M059J (cell line): Measurements from ENCODE around the gene HOXB8. TPM values are rescaled to one million over a fixed set of nuclear protein-coding genes. Genes with fewer than 3 reads are reported as not detected.

Source experiments
- DNase-seq: peaks from one replicate; pipeline ENCODE4 v3.0.0-alpha.2; 2012; ENCODE audit warnings: low read depth
- total RNA-seq: library from RNA; depleted of rRNA; stranded (reverse); fragments of >200 nt; shearing (Covaris generic); gene quantifications from 2 replicates; pipeline ENCODE4 v1.2.3, GENCODE V29; 2014

The HOXB8 gene
- total RNA-seq, 1 experiment from 2014 or later, result 5.5 TPM

DNA sequence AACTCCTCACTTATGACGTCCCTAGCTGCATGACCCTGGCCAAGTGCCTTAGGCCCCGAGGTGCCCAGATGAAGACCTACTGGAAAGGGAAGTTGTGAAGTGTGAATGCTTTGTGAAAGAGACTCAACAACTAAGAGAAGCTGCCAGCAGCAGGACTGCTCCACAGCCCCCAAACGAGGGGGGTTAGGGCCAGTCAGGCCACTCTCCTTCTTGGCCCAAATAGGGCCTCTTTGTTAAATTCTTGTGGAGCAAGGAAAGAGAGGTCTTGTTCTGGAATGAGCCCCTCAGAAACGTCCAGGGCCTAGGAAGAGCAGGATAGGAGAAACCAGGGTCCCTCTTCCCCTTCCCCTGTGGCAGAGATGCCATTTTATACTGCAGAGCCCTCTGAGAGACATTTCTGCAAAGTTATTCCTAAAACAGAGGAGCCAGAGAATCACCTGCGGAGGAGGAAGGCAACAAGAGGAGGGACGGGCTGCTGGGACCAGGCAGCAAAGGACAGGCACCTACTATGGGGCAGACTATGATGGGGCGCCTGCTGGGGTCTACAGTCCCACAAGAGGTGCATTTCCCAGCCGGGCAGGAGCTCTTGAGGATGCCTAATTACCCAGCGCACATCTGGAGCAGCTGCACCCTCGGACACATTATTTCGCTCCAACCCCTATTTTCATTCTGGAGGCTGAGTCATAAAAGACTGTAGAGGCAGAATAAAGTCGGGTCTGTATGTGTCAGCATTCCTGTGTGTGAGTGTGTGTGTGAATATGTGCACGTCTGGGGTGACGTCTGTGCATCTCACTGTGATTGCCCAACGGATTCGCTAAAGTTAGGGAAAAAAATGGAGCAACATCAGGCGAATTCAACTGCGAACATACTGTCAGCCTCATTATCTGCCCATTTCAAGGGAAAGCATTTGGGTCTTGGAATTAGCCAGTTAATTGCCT, 22.5 kb upstream of the HOXB8 start:
- DNase-seq, result peak; percentile 87

DNA sequence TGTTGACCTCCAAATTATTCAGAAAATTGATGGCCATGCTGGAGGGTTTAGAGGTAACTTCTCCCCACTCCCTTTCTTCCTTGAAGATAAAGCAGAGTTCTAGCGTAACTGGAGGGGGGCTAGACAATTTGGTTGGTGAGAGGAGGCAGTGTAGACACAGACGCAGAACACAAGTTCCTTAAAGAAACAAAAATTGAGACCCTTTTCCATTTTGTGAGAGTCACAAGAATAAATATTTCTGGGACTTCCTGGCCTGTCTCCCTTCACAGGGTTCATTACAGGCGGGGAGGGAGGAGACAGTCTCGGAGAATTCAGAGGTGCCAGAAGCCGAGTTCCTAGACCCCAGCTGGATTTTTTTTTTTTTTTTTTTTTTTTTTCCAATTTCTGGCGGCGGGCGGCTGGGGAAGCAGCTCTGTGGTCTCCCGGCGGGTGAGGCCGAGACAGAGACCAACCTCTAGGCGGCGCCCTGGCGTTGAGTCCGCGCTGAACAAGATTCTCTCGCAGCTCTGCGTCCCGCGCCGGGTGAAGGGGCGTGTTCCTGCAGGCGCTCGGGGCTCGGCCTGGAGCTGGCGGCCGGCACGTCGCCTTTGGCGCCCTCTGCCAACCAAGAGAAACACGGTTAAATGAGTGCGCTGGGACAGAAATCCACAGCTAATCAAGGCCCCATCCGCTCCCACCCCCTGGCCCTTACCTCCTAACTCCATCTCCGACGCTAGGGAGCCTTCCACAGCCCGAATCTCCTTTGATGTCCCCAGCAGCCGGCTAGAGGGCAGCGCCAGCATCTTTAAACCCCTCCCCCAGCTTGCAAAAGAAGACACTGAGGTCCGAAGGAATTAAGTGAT, 21.3 kb upstream of the HOXB8 start:
- no peak for DNase-seq

DNA sequence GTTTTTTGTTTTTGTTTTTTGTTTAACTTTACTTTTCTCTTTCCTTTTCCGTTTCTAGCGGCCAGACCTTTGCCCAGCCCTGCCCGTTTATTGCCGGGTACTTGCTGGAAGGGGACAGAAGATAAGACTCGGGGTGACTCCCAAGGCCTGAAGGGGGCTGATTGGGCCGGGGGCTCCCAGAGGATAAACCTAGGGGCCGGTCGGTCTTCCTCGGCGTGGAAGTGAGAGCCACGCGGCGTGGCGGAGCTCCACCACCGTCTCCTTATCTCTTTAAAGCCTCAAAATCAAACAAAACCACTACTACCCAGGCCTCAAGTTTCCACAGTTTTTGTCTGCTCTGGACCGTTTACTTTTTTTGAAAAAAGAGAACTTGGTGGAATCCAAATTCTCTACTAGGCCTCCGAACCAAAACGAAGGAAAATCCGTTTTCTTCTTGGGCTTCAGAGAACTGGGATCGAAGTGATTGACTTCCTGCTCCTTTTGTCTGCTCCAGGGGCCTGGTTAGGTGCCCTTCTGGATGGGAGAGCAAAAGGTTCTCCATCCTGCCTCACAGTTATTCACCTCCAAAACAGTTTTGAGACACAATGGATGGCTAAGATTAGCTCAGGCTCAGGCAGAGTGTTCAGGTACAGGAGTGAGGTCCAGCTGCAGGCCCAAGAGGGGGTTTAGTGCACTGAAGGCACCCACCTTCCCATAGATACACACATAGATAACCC, 19.6 kb upstream of the HOXB8 start:
- DNase-seq, result no peak

DNA sequence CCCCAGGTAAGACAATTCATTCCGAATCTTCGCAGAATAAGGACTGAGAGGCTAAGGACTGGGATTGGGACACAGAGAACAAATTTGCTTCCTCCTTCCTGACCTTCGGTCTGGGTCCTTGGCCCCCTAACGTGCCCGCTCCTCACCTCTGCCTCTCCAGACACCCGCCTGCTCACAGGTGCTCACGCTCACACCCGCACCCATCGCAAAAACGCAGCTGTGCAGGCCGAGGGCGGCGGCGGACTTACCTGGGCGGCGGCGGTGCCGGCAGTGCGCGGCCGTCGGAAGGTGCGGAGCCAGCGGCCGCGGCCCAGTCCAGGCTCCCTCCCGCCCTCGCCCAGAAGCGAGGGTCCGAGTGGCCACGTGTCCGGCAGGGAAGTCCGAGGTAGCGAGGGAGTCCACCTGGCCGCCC, 18.2 kb upstream of the HOXB8 start:
- no peak for DNase-seq

DNA sequence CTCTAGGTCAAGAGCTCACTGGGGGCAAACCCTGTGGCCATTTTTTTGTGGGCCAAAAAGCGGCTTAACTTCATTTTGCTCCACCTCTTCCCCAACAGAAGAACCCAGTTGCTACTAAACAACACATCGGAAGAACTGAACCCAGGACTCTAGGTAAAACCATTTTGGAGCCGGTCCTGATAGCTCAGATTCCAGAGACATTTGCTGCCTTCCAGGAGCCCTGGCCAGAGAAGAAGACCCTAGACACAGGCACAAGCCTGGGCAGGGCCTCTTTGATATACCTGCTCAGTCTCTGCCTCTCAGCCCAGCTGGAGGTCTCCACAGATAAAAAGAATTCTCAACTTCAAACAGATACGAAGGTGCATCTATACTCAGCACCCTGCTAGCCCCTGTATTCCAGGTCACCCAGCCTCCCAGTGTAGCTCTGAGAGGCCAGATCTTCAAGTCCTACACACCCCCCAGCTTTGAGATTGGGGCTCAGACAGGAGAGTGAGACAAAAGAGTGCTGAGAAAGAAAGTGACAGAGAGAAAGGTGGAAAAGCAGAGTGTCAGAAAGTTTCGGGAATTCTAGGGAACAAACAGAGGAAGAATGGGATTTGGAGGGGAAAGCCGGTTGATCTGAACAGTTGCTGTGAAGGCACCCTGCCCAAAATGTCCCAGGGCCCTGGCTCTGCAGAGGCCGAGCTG, 17.6 kb upstream of the HOXB8 start:
- no peak for DNase-seq

DNA sequence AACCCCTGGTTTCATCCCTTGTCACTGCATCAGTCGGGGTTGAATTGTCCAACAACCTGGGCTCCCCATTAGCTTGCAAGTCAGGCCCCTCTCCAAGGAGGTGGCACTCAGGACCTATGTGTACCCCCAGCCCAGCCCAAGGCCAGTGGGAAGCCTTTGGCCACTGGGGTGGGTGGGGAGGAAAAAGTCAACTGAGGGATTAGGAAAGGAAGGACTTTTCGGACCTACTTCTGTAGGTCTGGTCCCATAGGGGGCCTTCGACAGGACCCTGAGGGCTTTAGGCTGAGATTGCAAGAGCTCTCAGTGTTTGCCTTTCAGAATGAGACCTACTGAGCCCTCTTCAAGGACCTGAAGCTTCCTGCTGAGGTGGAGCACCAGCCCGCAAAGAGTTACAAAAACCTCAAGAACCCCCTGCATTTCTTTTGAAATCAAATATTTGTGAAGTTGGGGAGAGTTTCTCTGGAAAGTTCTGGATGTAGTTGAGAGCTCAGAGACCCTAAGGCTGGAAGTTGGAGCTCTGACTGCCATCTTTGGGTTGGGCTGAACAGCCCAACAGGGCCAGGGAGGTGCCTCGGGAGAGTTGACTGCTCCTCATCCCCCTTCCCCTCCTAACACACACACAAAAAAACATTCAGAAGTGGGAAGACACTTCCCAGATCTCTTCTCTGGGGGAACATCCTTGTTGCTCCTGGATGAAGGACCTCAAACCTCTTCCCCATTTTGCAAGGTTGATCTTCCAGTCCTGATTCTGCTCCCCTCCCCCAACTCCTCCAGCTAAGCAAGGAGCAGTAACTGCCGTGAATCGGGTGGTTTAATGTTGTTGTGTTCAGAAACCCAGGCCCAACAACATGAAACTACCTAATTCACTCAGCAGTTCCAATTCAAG, 16.8 kb upstream of the HOXB8 start:
- no peak for DNase-seq

DNA sequence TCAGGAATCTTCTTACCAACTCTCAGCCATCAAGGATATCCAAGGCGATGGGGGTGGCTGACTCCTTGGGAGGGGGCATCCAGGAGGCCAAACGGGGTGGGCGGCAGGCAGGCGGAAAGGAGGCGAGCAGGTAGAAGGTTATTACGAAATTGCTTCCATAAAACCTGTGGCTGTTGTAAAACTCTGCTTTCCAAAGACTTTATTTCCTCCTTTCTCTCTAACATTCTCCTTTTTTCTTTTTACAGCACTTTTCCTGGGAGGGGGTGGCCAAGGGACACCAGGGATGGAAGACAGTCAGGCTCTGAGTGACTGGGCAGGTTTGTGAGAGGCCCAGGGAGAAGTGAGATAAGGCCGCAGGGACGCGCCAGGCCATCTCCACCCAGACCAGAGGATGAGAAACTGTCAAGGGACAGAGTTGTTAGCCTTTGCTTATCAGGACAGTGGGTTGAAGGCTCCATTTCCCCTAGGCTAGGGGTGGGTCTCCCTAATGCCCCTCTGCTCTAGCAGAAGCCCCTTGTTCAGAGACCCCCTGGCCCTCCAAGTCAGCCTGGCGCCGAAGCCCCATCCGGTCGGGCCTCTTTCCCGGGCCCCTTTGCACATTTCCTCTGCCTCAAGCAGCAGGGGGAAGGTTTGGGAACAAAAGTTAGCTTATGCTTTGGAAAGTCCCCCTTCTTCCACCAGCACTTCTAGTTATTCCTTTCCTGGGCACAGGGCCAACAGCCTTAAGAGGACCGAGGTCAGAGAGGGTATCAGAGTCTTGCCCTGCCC, 16.0 kb upstream of the HOXB8 start:
- DNase-seq, result no peak

DNA sequence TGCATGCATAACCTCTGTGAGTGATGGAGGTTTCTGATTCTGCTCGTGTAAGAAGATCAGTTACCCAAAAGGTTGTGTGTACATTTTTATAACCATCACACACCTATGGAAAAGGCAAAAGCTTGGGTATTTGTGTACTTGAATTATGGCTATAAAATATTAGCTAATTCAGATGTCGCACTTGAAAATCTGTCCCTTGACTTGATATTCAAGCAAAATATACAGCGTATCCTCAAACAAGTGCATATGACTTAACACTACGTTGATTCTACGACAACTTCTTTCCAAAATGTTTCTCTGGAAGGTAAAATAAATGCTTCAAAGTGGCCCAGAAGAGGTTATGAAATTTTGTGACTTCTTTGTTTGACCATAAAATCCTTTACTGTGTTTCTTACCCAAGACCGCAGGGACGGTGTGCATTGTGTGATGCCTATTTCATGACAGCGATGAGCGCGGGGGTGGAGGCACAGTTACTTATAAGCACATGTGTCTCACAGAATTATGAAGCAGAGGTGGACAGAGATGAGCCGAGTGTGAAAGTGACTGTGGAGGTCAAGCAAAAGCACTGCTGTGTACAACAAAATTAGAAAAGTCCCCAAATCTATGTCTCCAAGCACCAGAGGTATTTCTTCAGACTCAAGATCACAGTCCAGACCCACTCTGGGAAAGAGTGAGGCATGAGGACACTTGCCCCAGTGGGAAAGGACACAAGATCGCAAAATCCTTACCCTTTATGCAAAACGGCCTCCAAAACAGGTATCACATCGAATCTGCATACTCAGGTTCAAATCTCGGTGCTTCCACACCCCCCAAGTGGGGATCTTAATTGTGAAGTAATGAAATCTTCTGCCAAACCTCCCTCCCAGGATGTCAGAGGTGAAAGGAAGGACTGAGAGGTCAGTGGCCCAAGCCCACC, 15.2 kb upstream of the HOXB8 start:
- DNase-seq, result no peak

DNA sequence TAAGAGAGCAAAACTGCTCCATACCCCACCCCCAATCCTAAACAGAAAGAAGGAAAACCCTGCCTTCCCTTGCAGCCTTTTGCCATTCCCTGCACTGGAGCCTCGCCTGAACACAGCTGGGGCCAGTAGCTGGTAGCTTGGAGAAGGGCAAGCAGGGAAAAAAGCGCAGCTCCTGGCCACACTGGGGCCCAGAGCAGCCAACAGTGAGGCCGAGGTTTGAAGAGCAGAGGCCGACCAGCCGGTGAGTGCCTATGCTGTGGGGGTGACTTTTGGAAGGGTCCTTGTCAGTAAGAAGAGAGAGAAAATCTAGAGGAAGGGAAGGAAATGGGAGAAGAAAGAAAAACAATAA, 14.3 kb upstream of the HOXB8 start:
- no peak for DNase-seq

DNA sequence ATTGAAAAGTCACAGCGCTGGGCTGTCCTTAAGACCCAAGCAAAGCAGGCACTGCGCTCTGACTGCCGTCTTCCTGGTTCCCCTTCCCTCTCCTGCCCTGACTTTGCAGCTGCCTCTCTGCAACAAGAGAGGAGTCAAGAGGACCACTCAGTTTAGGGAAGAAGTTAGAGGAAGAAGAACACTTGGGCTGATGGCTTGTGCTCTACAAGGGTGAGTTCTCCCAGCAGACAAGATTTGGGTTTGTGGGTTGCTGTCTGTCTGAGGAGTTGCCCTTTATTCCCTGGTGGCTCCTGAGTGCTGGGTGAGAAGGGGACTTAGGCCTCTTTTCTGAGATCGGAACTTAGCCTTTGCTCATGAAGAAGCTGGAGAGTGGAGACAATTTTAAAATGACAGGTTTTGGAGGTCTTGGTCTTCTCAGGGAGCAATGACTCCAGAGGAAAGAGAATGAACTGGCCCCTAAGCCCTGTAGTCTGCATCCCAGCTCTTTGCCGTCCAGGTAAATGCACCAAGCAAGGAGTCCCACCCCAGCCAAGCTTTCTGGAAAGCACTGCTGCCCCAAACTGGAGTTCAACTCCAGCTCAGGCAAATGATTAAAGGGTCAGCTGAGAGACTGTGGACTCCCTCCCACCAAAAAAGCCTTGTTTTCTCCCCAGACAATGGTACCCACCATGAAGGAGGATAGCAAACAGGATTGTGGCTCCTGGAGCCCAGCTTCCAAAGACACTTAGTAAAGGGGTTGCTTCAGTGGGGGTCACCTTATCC, 13.7 kb upstream of the HOXB8 start:
- no peak for DNase-seq

DNA sequence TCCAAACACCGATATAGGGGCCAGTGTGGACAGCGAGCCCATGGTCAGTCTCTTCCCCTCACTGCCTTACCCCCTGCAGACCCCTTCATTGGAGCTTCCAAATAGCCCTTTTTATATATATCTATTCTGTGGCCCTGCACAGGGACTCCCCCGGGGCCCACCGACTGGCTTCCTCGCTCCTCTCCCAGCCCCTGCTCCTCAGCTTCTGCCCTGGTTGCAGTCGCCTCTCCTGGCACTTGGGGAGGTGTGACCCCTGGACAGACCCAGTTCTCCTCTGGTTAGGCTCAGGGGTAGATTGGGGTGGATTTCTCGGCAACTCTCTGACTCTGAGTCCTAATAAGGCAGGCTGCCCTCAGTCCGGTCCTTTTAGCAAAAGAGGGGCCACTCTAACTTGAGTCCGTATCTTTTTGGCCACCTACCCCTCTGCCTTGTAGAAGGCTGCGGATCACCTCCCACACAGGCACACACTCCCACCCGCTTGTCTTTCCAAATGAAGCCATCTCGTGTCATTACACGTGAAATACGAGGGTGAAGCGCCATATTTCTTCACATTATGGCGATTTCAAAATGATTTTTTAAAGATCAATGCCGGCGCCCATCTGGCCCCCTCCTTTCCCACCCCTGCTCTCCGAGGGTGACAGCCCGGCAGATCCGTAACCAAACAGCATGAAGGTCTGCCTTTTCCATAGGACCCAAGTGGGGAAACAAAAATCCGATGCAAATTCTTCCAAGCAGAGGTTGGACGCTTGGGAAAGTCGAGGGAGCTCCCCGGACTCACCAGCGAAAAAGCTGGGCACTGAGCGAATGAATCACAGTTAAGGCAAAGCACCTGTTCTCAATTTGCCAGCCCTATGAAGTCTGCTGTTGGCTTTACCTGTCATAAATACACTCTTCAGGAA, 12.8 kb upstream of the HOXB8 start:
- DNase-seq, result no peak

DNA sequence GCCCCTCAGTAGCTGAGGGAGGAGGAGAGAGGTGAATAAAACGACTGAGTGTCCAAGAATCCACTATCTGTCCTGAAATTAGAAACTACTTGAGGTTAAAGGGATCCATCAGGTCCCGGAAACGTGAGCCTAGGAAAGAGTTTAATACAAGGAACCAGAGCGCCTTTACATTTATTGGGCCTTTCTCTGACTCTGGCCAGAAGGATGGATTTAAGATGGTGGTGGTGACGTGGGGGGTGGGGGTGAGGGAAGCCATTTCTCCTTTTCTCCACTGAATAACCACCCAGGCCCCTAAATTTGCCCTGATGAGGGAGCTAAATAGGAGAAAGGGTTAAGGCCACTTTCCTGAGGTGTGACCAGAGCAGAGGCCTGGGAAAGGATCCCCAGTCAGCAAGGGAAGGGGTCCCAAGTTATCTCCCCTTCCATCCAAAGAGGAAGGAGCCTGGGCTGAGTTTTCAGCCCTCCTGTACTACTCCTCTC, 12.1 kb upstream of the HOXB8 start:
- no peak for DNase-seq

DNA sequence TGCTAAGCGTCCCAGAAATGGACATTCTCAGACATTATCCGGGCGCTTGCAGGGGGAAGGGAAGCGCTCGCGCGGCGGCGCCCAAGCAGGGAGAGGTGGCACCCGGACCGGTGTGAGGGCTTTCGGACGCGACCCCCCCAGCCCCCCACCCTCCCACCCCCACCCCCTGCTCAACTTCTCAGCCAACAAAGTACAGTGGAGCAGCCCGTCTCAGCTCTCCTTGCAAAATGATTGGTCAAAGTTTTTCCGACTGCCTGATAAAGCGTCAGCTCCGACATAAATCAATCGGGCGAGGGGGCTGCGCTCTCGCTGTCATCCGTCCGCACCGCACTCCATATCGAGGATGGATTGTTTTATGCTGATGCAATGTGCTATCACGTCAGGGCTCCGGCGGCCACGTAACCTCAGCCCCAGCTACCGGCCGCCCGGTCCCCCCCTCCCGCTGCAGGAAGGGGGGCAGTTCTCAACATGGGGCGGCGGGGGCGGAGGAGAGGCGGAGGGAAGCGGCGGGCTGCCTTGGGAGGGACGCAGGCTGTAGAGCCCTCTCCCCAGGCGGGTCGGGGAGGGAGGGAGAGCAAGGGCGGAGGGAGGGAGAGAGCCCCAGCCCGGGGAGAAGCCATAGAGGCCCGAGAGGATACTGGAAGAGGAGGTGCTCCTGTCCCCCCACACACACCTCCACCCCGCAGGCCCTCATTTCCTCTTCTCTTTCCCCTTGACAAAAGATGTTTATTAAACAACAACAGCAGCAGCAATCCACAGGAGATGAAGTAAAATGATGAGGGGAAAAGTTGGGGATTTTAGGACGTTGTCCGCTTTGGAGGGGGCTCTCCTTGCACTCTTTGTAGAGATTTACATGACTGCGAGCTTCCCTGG, 11.4 kb upstream of the HOXB8 start, which contains the start of gene HOXB9:
Gene HOXB9 (minus strand): TSS at position 114 of the 873 bp plus-strand sequence. CDS start 89 bp downstream, at position 25.
- peak; percentile 85 for DNase-seq

DNA sequence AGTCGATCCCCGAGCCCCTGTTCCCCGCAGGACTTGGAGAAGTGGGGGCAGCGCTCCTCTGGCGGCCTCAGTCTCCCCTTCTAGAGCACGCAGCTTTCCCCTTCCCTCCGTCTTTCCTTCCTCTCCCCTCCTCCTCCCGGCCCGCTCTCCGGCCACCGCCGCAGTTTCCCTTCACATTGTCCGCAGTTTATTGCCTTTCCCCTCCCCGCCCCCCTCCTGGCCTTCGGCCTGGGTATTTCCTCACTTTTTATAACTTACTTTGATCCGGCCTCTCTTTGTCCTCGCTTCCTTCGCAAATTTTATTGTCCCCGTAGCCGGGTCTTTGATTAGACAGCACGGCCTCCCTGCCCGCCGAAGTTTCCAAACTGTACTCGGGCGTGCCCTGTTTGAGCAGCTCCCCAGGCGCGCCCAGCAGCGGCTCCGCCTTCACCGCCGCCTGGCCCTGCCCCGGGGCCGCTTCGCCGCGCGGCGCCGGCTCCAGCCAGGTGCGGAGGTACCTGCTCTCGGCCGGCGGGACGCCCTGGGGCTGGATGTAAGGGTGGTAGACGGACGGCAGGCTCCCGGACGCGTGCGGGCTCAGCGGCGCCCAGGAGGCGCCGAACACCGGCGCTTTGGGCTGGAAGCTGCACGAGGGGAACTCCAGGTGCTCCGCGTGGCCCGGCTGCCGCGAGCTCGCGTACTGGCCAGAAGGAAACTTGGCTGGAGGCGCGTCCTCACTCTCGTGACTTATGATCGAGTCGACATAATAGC, 10.6 kb upstream of the HOXB8 start:
- DNase-seq, result peak; percentile 71
